ENCODE data around the gene LAPTM5.

Gene LAPTM5

GRCh38 chr1:30782361-30783255 lies 25.0 kb upstream of the LAPTM5 start:
- peak; percentile 58 for DNase-seq (ENCODE audit: low read depth, low spot score)
- in situ Hi-C loops (cut with HindIII; ENCODE audit: low sequenced_read_pairs) = no loop called here
- H3K4me3 ChIP-seq (ENCODE audit: low read depth, low read length) = no peak overlapping the region
- peak; percentile 93 for TF ChIP-seq CTCF (IDR thresholded peaks at IDR 0.05; ENCODE audit: low read depth, low read length)

DNA sequence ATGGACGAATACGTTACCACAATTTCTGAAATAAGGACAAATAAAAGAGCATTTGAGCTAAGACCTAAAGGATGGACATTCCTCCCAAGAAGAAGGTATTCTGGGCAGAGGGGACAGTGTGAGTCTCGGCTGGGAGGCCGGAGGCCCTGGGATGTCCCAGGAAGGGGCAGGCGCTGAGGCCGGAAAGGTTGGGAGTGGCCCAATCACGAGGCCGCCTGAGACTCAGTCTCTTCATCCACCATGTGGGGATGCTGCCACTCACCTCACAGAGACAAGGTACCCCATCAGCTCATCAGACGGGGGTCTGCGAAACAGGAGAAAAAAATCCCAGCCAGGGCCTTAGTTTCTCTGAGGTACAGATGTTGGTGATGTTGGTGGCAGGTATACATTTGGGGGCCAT lies 24.3 kb upstream of the LAPTM5 start:
- DNase-seq (ENCODE audit: low read depth, low spot score) = no peak
- no peak overlapping the region for H3K4me3 ChIP-seq (ENCODE audit: low read depth, low read length)
- TF ChIP-seq CTCF (IDR thresholded peaks at IDR 0.05; ENCODE audit: low read depth, low read length) = no peak
- in situ Hi-C loops (cut with HindIII; ENCODE audit: low sequenced_read_pairs) = no loop called here

- no peak overlapping the region for H3K4me3 ChIP-seq (ENCODE audit: low read depth, low read length)
- TF ChIP-seq CTCF (IDR thresholded peaks at IDR 0.05; ENCODE audit: low read depth, low read length) = no peak
- in situ Hi-C loops (cut with HindIII; ENCODE audit: low sequenced_read_pairs) = no loop called here
- no peak for DNase-seq (ENCODE audit: low read depth, low spot score)
Observed at GRCh38 chr1:30780409-30780808, 22.8 kb upstream of the LAPTM5 start.

- peak; percentile 71 for DNase-seq (ENCODE audit: low read depth, low spot score)
- no peak overlapping the region for H3K4me3 ChIP-seq (ENCODE audit: low read depth, low read length)
- peak; percentile 95 for TF ChIP-seq CTCF (IDR thresholded peaks at IDR 0.05; ENCODE audit: low read depth, low read length)
- in situ Hi-C loops (cut with HindIII; ENCODE audit: low sequenced_read_pairs) = no loop called here
Observed at GRCh38 chr1:30779294-30780071, 21.9 kb upstream of the LAPTM5 start.

- no peak for DNase-seq (ENCODE audit: low read depth, low spot score)
- no peak overlapping the region for H3K4me3 ChIP-seq (ENCODE audit: low read depth, low read length)
- no peak for TF ChIP-seq CTCF (IDR thresholded peaks at IDR 0.05; ENCODE audit: low read depth, low read length)
- in situ Hi-C loops (cut with HindIII; ENCODE audit: low sequenced_read_pairs) = no loop called here
Observed at GRCh38 chr1:30778979-30779293, 21.4 kb upstream of the LAPTM5 start.

GRCh38 chr1:30778154-30778978 lies 20.8 kb upstream of the LAPTM5 start:
- peak; percentile 70 for DNase-seq (ENCODE audit: low read depth, low spot score)
- in situ Hi-C loops (cut with HindIII; ENCODE audit: low sequenced_read_pairs) = no loop called here

More at GRCh38 chr1:30778154-30778978, 20.8 kb upstream of the LAPTM5 start:
- TF ChIP-seq CTCF (IDR thresholded peaks at IDR 0.05; ENCODE audit: low read depth, low read length) = no peak
- H3K4me3 ChIP-seq (ENCODE audit: low read depth, low read length) = no peak overlapping the region
